K562 (cell line): Measurements from ENCODE around the gene SLC25A21. TPM values are rescaled to one million over a fixed set of nuclear protein-coding genes. Genes with fewer than 3 reads are reported as not detected.

ENCODE experiments used
- ARID2 ChIP-seq: fragments of 450-650 bp; IDR thresholded peaks from 2 replicates; pipeline ENCODE4 v1.6.1; 2017; ENCODE audit warnings: antibody characterized with exemption, mild to moderate bottlenecking
- BCOR ChIP-seq: fragments of 450-650 bp; IDR thresholded peaks from 2 replicates; pipeline ENCODE4 v1.6.1; 2016
- CEBPZ ChIP-seq: fragments of 150-350 bp; IDR thresholded peaks from 2 replicates; pipeline ENCODE4 v1.6.1; 2014; ENCODE audit warnings: low read depth, mild to moderate bottlenecking, low read length, borderline replicate concordance
- CTCF ChIP-seq, 3 experiments: IDR thresholded peaks in 2 of 3; conservative IDR thresholded peaks in 1 of 3; 2 replicates each; pipeline ENCODE4 v1.5.1; 2011 to 2012; ENCODE audit warnings: low read length in 3 of 3, mild to moderate bottlenecking in 3 of 3, control low read depth in 2 of 3, improper control_type of control experiment in 1 of 3, inconsistent platforms in 1 of 3, low read depth in 1 of 3, mixed read lengths in 1 of 3, moderate library complexity in 1 of 3; ENCODE audit not compliant: insufficient read depth in 2 of 3
- CTCFL ChIP-seq: IDR thresholded peaks from 2 replicates; pipeline ENCODE4 v1.6.1; 2011; ENCODE audit warnings: borderline replicate concordance, low read depth, mild to moderate bottlenecking, moderate library complexity, low read length; ENCODE audit not compliant: insufficient read depth, poor library complexity, severe bottlenecking
- FOXK2 ChIP-seq, 2 experiments: fragments of 450-650 bp; IDR thresholded peaks in 1 of 2; conservative IDR thresholded peaks in 1 of 2; 2 replicates each; pipeline ENCODE4 v1.6.1; 2016; ENCODE audit warnings: low read depth in 2 of 2, mild to moderate bottlenecking in 1 of 2
- HNRNPL ChIP-seq: fragments of 200-400 bp; formaldehyde crosslinking; IDR thresholded peaks from 2 replicates; pipeline ENCODE4 v1.6.1; 2017; ENCODE audit warnings: low read depth, mild to moderate bottlenecking, low read length
- MAFK ChIP-seq: IDR thresholded peaks from 2 replicates; pipeline ENCODE4 v1.6.1; 2011; ENCODE audit warnings: low read length, improper control_type of control experiment
- PRDM10 ChIP-seq: fragments of 450-650 bp; IDR thresholded peaks from 2 replicates; pipeline ENCODE4 v1.6.1; 2018; ENCODE audit not compliant: partially characterized antibody
- RBM34 ChIP-seq: fragments of 200-400 bp; formaldehyde crosslinking; IDR thresholded peaks from 2 replicates; pipeline ENCODE4 v1.6.1; 2018; ENCODE audit warnings: low read length, borderline replicate concordance; ENCODE audit not compliant: insufficient read depth
- SAFB2 ChIP-seq: fragments of 200-400 bp; formaldehyde crosslinking; IDR thresholded peaks from 2 replicates; pipeline ENCODE4 v1.6.1; 2018; ENCODE audit warnings: borderline replicate concordance, low read length, low read depth, moderate library complexity; ENCODE audit not compliant: severe bottlenecking
- TAF7 ChIP-seq: fragments of 450-650 bp; IDR thresholded peaks from 2 replicates; pipeline ENCODE4 v1.6.1; 2016; ENCODE audit warnings: missing genetic modification characterization, missing compliant biosample characterization
- ZBED1 ChIP-seq: IDR thresholded peaks from 2 replicates; pipeline ENCODE4 v1.6.1; 2014
- ZNF239 ChIP-seq: fragments of 250-450 bp; sonication (Bioruptor Pico); IDR thresholded peaks from 2 replicates; pipeline ENCODE4 v1.4.0; 2020; ENCODE audit warnings: mild to moderate bottlenecking
- ZNF253 ChIP-seq: fragments of 250-450 bp; sonication (Bioruptor Pico); conservative IDR thresholded peaks from 2 replicates; pipeline ENCODE4 v1.6.1; 2021; ENCODE audit warnings: mild to moderate bottlenecking
- ZNF76 ChIP-seq: fragments of 250-450 bp; sonication (Bioruptor Pico); IDR thresholded peaks from 2 replicates; pipeline ENCODE4 v1.4.0; 2020; ENCODE audit warnings: mild to moderate bottlenecking, moderate library complexity, borderline replicate concordance
- polyA plus RNA-seq, 8 experiments: library from polyadenylated mRNA; depleted of rRNA in 4 of 8; stranded (reverse) in 5 of 8; unstranded in 3 of 8; fragments of >200 nt; fragmentation: Nextera tagmentation in 2 of 8; fragmentation: Illumina TruSeq in 1 of 8; extraction: Ambion mirVana in 2 of 8; extraction: Trizol in 1 of 8; gene quantifications; 2 replicates each; pipeline versions ENCODE4 v1.2.1 to v1.2.3, GENCODE V29; 2011 to 2014; ENCODE audit warnings: inconsistent platforms in 1 of 8, missing spikeins in 1 of 8
- total RNA-seq, 7 experiments: library from RNA; depleted of rRNA in 6 of 7; stranded (reverse); fragments of >200 nt in 6 of 7; fragmentation: Illumina TruSeq in 2 of 7; extraction: Trizol in 2 of 7; gene quantifications; 2 replicates each; pipeline versions ENCODE4 v1.2.1 to v1.2.3, GENCODE V29; 2011 to 2021; ENCODE audit warnings: low replicate concordance in 1 of 7

Gene SLC25A21
- total and polyA plus RNA-seq, 9 of the 15 experiments (the other 6 are each of a cell fraction or from before 2014, with no cell fraction given) = 15.2 to 46.7 (median 28.7) TPM

GRCh38 chr14:37083599-37083998 lies 88.8 kb downstream of the SLC25A21 start (continued):
- TF ChIP-seq CEBPZ (no peak), RBM34 (no peak), ZBED1 (no peak), CTCFL (no peak), ZNF239 (no peak), BCOR (no peak), ZNF76 (CRISPR knock-in tag) (no peak), CTCF (IDR thresholded peaks at IDR 0.05 in 2 of 3, conservative IDR thresholded peaks at IDR 0.05 in 1 of 3; ENCODE audit: insufficient read depth in 2 of 3, low read depth in 1 of 3, low read length in 3 of 3) (no peak), MAFK (peak; percentile 72), TAF7 (no peak), FOXK2 (conservative IDR thresholded peaks at IDR 0.05 in 1 of 2, IDR thresholded peaks at IDR 0.05 in 1 of 2; ENCODE audit: low read depth in 2 of 2) (0 out of 4 replicates have a peak, but pooled peaks of 1 of the 2 experiments have one; percentile 25), SAFB2 (no peak), ARID2 (no peak), PRDM10 (no peak), HNRNPL (no peak), ZNF253 (no peak)
